Cardiac fibroblast (primary cell): ENCODE measurements around the gene GABRR3.

Source experiments
- DNase-seq, 2 donors: peaks; one replicate each; pipeline versions ENCODE4 v3.0.0 to v3.0.0-alpha.2; 2010; ENCODE audit warnings: low read depth in 2 of 2
- H3K4me3 ChIP-seq, 2 donors: replicated peaks in 1 of 2; 1 replicate in 1 of 2; 2 replicates in 1 of 2; pipeline ENCODE4 v1.5.1; 2011; ENCODE audit warnings: low read depth in 2 of 2, low read length in 2 of 2, mild to moderate bottlenecking in 2 of 2, moderate library complexity in 1 of 2
- TF ChIP-seq, protein P1 (sequence below): IDR thresholded peaks from one replicate; pipeline ENCODE4 v1.5.1; 2011; ENCODE audit warnings: low read depth, mild to moderate bottlenecking, low read length, inconsistent platforms

The GABRR3 gene

DNA sequence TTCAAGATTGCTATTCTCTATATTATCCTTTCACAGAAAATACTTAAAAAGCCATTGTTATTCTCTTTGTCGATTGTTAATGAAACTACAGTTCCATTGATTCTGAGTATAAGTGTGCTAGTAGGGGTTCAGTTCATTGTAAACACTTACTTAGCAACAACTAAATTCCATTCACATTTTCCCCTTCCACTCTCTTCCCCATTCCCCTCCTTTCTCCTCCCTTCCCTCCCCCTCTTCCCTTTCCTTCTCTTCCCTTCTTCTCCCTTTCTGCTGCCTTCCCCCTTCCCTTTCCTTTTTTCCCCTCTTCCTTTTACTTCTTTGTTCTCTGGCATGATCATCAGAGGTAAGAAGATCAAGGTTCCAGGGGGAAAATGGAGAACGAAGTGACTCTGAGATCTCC, 41.6 kb downstream of the GABRR3 start:
- TF ChIP-seq, protein P1, sequence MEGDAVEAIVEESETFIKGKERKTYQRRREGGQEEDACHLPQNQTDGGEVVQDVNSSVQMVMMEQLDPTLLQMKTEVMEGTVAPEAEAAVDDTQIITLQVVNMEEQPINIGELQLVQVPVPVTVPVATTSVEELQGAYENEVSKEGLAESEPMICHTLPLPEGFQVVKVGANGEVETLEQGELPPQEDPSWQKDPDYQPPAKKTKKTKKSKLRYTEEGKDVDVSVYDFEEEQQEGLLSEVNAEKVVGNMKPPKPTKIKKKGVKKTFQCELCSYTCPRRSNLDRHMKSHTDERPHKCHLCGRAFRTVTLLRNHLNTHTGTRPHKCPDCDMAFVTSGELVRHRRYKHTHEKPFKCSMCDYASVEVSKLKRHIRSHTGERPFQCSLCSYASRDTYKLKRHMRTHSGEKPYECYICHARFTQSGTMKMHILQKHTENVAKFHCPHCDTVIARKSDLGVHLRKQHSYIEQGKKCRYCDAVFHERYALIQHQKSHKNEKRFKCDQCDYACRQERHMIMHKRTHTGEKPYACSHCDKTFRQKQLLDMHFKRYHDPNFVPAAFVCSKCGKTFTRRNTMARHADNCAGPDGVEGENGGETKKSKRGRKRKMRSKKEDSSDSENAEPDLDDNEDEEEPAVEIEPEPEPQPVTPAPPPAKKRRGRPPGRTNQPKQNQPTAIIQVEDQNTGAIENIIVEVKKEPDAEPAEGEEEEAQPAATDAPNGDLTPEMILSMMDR, result no peak
- no peak for DNase-seq
- H3K4me3 ChIP-seq, result no peak overlapping the region

DNA sequence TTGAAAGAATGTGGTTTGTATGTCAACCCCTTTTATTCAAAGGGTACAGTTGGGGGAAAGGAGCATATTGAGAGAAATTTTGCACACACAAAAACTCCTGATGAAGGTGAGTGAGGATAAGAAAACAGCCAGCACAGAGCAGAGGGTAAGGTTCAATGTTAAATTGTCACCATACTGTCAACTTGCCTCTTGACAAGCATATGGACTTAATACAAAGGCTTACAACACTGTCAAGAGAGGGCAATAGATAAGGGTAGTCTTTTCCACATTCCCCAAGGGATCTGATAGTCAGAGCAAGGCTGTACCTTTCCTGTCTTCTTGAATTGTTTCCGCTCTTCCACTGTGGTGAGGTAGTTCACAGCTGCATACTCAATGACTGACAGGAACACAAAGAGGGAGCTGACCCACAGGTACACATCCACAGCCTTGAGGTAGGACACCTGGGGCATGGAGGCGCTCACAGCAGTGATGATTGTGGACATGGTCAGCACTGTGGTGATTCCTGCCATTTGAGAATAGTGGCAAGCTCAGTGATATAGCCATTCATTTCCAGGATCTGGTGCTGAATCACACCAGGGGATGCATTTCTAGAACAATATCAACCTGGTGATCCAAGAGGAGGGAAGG, 42.5 kb downstream of the GABRR3 start:
- no peak overlapping the region for H3K4me3 ChIP-seq
- no peak for DNase-seq
- TF ChIP-seq, protein P1, result no peak

DNA sequence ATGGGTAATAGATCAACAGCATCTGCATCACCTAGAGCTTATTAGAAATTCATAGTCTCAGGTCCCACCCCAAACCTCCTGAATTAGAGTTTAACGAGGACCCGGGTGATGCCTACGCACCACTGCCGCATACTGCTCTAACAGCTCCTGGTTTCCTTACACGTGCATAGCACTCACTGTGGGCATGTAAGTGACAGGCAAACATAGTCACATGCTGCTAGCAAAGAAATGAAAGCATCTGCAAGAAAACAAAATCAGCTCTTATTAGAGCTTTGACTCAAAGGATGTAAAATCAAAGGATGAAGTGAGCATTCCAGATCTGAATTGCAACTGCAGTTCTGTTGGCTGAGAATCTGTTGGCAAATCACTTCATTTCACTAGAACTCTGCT, 43.8 kb downstream of the GABRR3 start:
- H3K4me3 ChIP-seq, result no peak overlapping the region
- TF ChIP-seq, protein P1, result no peak
- DNase-seq, result no peak

DNA sequence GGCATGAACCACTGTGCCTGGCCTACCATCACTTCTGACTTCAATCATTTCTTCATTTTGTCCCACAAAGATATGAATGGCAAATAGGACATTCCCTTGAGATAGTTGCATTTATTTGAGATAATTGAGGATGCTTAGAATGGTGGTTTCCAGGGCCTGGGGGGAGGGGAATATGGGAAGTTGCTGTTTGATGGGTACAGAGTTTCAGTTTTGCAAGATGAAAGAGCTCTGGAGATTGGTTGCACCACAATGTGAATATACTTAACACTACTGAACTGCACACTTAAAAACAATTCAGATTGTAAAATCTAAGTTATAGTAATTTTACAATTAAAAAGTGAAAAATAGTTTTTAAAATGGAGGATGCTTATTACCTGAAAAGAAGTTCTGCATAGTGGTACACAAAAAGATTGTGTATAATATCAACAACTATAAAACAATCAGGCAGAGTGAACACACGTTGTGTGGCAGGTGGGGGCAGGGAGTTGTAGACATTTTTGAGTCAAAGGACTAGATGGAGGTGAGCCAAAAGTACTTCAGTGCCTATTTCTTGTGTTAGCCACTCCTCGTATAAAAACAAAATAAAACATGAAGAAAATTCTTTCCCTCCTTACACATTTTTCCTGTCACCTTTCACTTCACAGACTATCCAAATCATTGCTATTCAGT, 44.4 kb downstream of the GABRR3 start:
- DNase-seq, result no peak
- H3K4me3 ChIP-seq, result no peak overlapping the region
- TF ChIP-seq, protein P1, result no peak

DNA sequence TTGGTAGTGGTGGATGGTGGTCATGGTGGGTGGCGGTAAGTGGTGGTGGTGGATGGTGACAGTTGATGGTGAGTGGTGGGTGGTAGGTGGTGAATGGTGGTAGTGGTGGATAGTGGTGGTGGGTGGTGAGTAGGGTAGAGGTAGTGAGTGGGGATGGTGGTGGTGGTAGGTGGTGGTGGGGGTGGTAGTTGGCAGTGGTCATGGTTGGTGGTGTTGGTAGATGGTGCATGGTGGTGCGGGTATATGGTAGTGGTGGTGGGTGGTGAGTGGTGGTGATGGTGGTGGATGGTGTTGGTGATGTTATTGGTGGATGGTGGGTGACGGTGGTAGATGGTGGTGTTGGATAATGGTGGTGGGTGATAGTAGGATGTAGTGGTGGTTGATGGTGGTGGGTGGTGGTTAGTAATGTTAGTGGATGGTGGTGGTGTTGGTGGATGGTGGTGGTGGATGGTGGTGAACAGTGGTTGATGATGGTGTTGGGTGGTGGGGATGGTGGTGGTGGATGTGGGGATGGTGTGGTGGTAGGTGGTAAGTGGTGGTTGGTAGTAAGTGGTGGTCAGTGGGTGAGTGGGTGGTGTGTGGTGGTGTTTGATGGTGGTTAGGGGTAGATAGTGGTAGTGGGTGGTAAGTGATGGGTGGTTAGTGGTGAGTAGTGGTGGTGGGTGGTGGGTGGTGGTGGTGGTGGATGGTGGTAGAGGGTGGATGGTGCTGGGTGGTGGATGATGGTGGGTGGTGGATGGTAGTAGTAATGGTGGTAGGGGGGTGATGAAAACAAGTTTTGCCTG, 46.1 kb downstream of the GABRR3 start:
- DNase-seq, result no peak
- TF ChIP-seq, protein P1, result no peak

DNA sequence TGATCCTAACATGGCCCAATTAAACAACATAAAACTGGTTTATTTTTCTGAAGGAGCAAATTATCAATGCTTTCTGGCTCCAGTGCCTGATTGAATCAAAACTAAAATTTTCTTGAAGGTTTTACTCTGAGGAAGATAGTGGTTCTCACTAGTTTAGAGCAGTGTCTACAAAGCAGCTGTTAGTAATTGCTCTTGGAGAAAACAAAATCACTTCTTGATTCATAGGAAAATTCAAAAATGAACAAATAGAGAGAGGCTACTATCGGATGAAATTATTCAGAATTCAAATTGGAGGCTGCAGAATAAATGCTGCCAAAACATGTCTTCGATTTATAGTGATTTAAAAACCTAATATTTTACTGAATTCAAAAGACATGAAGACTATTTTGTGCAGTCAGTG, 47.8 kb downstream of the GABRR3 start:
- TF ChIP-seq, protein P1, result no peak
- no peak overlapping the region for H3K4me3 ChIP-seq
- DNase-seq, result no peak

More for the DNA sequence above, 46.1 kb downstream of the GABRR3 start:
- no peak overlapping the region for H3K4me3 ChIP-seq
